H9 (cell line): ENCODE measurements around the gene ALG2. TPM values are rescaled to one million over a fixed set of nuclear protein-coding genes. Genes with fewer than 3 reads are reported as not detected.

Experiments used
- DNase-seq: peaks from one replicate; pipeline ENCODE4 v3.0.0-alpha.2; 2017
- H2AFZ ChIP-seq: one replicate; pipeline ENCODE4 v1.6.1; 2013; ENCODE audit warnings: mild to moderate bottlenecking, low read length, control low read depth, moderate library complexity
- H2AK5ac ChIP-seq: 2 replicates; pipeline ENCODE4 v1.6.1; 2013; ENCODE audit warnings: low read length, control low read depth, mixed read lengths; ENCODE audit not compliant: insufficient read length
- H2BK120ac ChIP-seq: one replicate; pipeline ENCODE4 v1.6.1; 2013; ENCODE audit warnings: low read depth, mild to moderate bottlenecking, low read length, control low read depth, inconsistent platforms; ENCODE audit not compliant: poor library complexity, severe bottlenecking
- H2BK12ac ChIP-seq: 2 replicates; pipeline ENCODE4 v1.6.1; 2013; ENCODE audit warnings: low read length, control low read depth, mixed read lengths, low read depth; ENCODE audit not compliant: insufficient read length
- H2BK15ac ChIP-seq: 2 replicates; pipeline ENCODE4 v1.6.1; 2013; ENCODE audit warnings: low read depth, low read length, control low read depth
- H2BK20ac ChIP-seq: one replicate; pipeline ENCODE4 v1.6.1; 2013; ENCODE audit warnings: low read depth, mild to moderate bottlenecking, low read length, control low read depth, inconsistent platforms; ENCODE audit not compliant: poor library complexity, severe bottlenecking
- H2BK5ac ChIP-seq: 2 replicates; pipeline ENCODE4 v1.6.1; 2013; ENCODE audit warnings: low read length, control low read depth, mixed read lengths; ENCODE audit not compliant: insufficient read length
- H3K14ac ChIP-seq: 2 replicates; pipeline ENCODE4 v1.6.1; 2013; ENCODE audit warnings: low read length, control low read depth; ENCODE audit not compliant: insufficient read depth
- H3K18ac ChIP-seq: 2 replicates; pipeline ENCODE4 v1.6.1; 2013; ENCODE audit warnings: low read depth, mild to moderate bottlenecking, mixed read lengths, low read length, control low read depth; ENCODE audit not compliant: insufficient read length
- H3K23ac ChIP-seq: 2 replicates; pipeline ENCODE4 v1.6.1; 2013; ENCODE audit warnings: low read length, control low read depth, mixed read lengths, low read depth; ENCODE audit not compliant: insufficient read length
- H3K23me2 ChIP-seq: 2 replicates; pipeline ENCODE4 v1.6.1; 2013; ENCODE audit warnings: low read depth, mild to moderate bottlenecking, mixed read lengths, low read length, control low read depth; ENCODE audit not compliant: insufficient read length, poor library complexity, severe bottlenecking
- H3K27ac ChIP-seq: 2 replicates; pipeline ENCODE4 v1.5.1; 2013; ENCODE audit warnings: low read length, control low read depth, mixed read lengths, low read depth; ENCODE audit not compliant: insufficient read length
- H3K27me3 ChIP-seq: 2 replicates; pipeline ENCODE4 v1.6.1; 2013; ENCODE audit warnings: low read length, control low read depth, inconsistent platforms; ENCODE audit not compliant: insufficient read depth
- H3K4ac ChIP-seq: 2 replicates; pipeline ENCODE4 v1.6.1; 2013; ENCODE audit warnings: low read depth, mild to moderate bottlenecking, control low read depth, inconsistent platforms, low read length, moderate library complexity
- H3K4me1 ChIP-seq: 2 replicates; pipeline ENCODE4 v1.6.1; 2013; ENCODE audit warnings: low read length, control low read depth, inconsistent platforms; ENCODE audit not compliant: insufficient read depth
- H3K4me2 ChIP-seq: 2 replicates; pipeline ENCODE4 v1.6.1; 2013; ENCODE audit warnings: low read length, control low read depth, mixed read lengths; ENCODE audit not compliant: insufficient read length, insufficient read depth
- H3K56ac ChIP-seq: 2 replicates; pipeline ENCODE4 v1.6.1; 2013; ENCODE audit warnings: low read depth, mild to moderate bottlenecking, mixed read lengths, low read length, control low read depth; ENCODE audit not compliant: insufficient read length
- H3K79me1 ChIP-seq: 2 replicates; pipeline ENCODE4 v1.6.1; 2013; ENCODE audit warnings: low read depth, mild to moderate bottlenecking, moderate library complexity, low read length, control low read depth, inconsistent platforms; ENCODE audit not compliant: insufficient read depth, poor library complexity, severe bottlenecking
- H3K79me2 ChIP-seq: 2 replicates; pipeline ENCODE4 v1.6.1; 2013; ENCODE audit warnings: low read length, control low read depth, inconsistent platforms; ENCODE audit not compliant: insufficient read depth
- H3K9ac ChIP-seq: 2 replicates; pipeline ENCODE4 v1.6.1; 2013; ENCODE audit warnings: low read length, control low read depth, mixed read lengths; ENCODE audit not compliant: insufficient read length; ENCODE audit errors: extremely low read depth
- H3K9me3 ChIP-seq: one replicate; pipeline ENCODE4 v1.6.1; 2013; ENCODE audit warnings: low read depth, low read length, inconsistent platforms; ENCODE audit not compliant: control insufficient read depth
- H3T11ph ChIP-seq: one replicate; pipeline ENCODE4 v1.6.1; 2013; ENCODE audit warnings: mild to moderate bottlenecking, low read length, control low read depth, inconsistent platforms
- H4K20me1 ChIP-seq: one replicate; pipeline ENCODE4 v1.6.1; 2013; ENCODE audit not compliant: control insufficient read depth, insufficient read length, insufficient read depth
- H4K5ac ChIP-seq: 2 replicates; pipeline ENCODE4 v1.6.1; 2013; ENCODE audit warnings: low read depth, mild to moderate bottlenecking, mixed read lengths, low read length, control low read depth; ENCODE audit not compliant: insufficient read length
- H4K8ac ChIP-seq: replicated peaks from 2 replicates; pipeline ENCODE4 v1.6.1; 2013; ENCODE audit warnings: low read length, control low read depth, mixed read lengths, low read depth; ENCODE audit not compliant: insufficient read length
- H4K91ac ChIP-seq: 2 replicates; pipeline ENCODE4 v1.6.1; 2013; ENCODE audit warnings: low read depth, mild to moderate bottlenecking, moderate library complexity, mixed read lengths, low read length, control low read depth; ENCODE audit not compliant: insufficient read length
- H3K27ac Mint-ChIP-seq, 3 experiments: 2 replicates in 2 of 3; 3 replicates in 1 of 3; pipeline ENCODE4 v1.8.0; 2020 to 2021; ENCODE audit warnings: mixed read lengths in 3 of 3, mild to moderate bottlenecking in 1 of 3, moderate library complexity in 1 of 3
- H3K27me3 Mint-ChIP-seq: 2 replicates; pipeline ENCODE4 v1.8.0; 2021; ENCODE audit warnings: low read depth, mild to moderate bottlenecking, moderate library complexity, mixed read lengths
- H3K36me3 Mint-ChIP-seq, 3 experiments: 2 replicates in 2 of 3; 3 replicates in 1 of 3; pipeline ENCODE4 v1.8.0; 2020 to 2021; ENCODE audit warnings: low read depth in 3 of 3, mixed read lengths in 3 of 3; ENCODE audit not compliant: insufficient read depth in 1 of 3
- H3K4me1 Mint-ChIP-seq, 2 experiments: 2 replicates each; pipeline ENCODE4 v1.8.0; 2020; ENCODE audit warnings: mixed read lengths in 2 of 2
- H3K4me3 Mint-ChIP-seq, 2 experiments: 2 replicates in 1 of 2; 3 replicates in 1 of 2; pipeline ENCODE4 v1.8.0; 2020 to 2021; ENCODE audit warnings: mild to moderate bottlenecking in 2 of 2, mixed read lengths in 2 of 2, moderate library complexity in 1 of 2
- H3K9me3 Mint-ChIP-seq, 2 experiments: 2 replicates in 1 of 2; 3 replicates in 1 of 2; pipeline ENCODE4 v1.8.0; 2020; ENCODE audit warnings: mild to moderate bottlenecking in 2 of 2, mixed read lengths in 2 of 2, moderate library complexity in 1 of 2
- CTCF ChIP-seq: fragments of 200-600 bp; sonication (generic); conservative IDR thresholded peaks from 3 replicates; pipeline ENCODE4 v1.8.0; 2021; ENCODE audit warnings: antibody characterized with exemption, mild to moderate bottlenecking
- WGBS: extraction: QIAGEN DNeasy Blood & Tissue Kit; methylation state at CpG from one replicate; pipeline ENCODE4 v1.1.7; 2013; ENCODE audit warnings: missing lambda C conversion rate, low lambda C conversion rate, mixed read lengths; ENCODE audit not compliant: insufficient read length; ENCODE audit errors: extremely low coverage; 5-methylcytosine and 5-hydroxymethylcytosine counted together
- total RNA-seq: library from RNA; stranded (reverse); gene quantifications from 2 replicates; pipeline ENCODE4 v1.2.1, GENCODE V29; 2021

Gene ALG2
- total RNA-seq, 1 experiment from 2014 or later: 30.1 TPM

GRCh38 chr9:99211746-99212145 is 10.0 kb downstream of the ALG2 start:
- Histone ChIP-seq H2AK5ac (no peak overlapping the region), H2AFZ (no peak overlapping the region), H3K4me2 (no peak overlapping the region), H3K23me2 (no peaks in the 10 kb centered on the region), H3K56ac (no peak overlapping the region), H2BK15ac (no peak overlapping the region), H3K4me1 (peaks cover 4% of the 10 kb centered on the region; the same call in 1 of the 2 replicates), H2BK5ac (no peak overlapping the region), H3K14ac (no peak overlapping the region), H3K9me3 (no peaks in the 10 kb centered on the region), H3K4ac (no peak overlapping the region), H3K23ac (no peak overlapping the region), H3K9ac (no peak overlapping the region), H3K79me1 (no peaks in the 10 kb centered on the region), H4K8ac (no peak overlapping the region), H2BK120ac (no peak overlapping the region), H4K5ac (no peak overlapping the region), H3K18ac (no peak overlapping the region), H2BK20ac (no peak overlapping the region), H3K27me3 (no peaks in the 10 kb centered on the region), H4K91ac (no peak overlapping the region), H2BK12ac (no peak overlapping the region), H3K79me2 (no peaks in the 10 kb centered on the region), H3T11ph (no peak overlapping the region), H4K20me1 (no peaks in the 10 kb centered on the region), H3K27ac (no peak overlapping the region)
- WGBS: no CpG with 5 or more reads among the region's 1 CpG
- Mint-ChIP-seq H3K9me3 (peaks cover 0 to 3% of the 10 kb centered on the region in 2 experiments; a peak in 1 of 5 replicates), H3K4me1 (peaks cover 0 to 12% of the 10 kb centered on the region in 2 experiments; a peak in 2 of 4 replicates), H3K36me3 (peaks cover 0 to 1% (median under 1%) of the 10 kb centered on the region in 3 experiments; a peak in 5 of 7 replicates), H3K27me3 (peaks cover 3% of the 10 kb centered on the region; the same call in 1 of the 2 replicates), H3K4me3 (no peak overlapping the region), H3K27ac (no peak overlapping the region)
- peak; percentile 55 for DNase-seq
- peak; percentile 46; the same call in 2 of the 3 replicates for TF ChIP-seq CTCF
